HCT116 (cell line): ENCODE results near the gene ITPK1.

Experiments used
- JUND ChIP-seq: IDR thresholded peaks from 2 replicates; pipeline ENCODE4 v1.6.1; 2012
- POLR2A ChIP-seq: IDR thresholded peaks from 2 replicates; pipeline ENCODE4 v1.7.0; 2011; ENCODE audit warnings: borderline replicate concordance; ENCODE audit not compliant: insufficient read depth, insufficient read length; ENCODE audit errors: extremely low read depth
- POLR2AphosphoS5 ChIP-seq: IDR thresholded peaks from 2 replicates; pipeline ENCODE4 v1.6.1; 2011; ENCODE audit warnings: mild to moderate bottlenecking, low read depth, low read length, moderate library complexity
- YY1 ChIP-seq: IDR thresholded peaks from 2 replicates; pipeline ENCODE4 v1.6.1; 2011; ENCODE audit warnings: low read length, low read depth, moderate library complexity, mild to moderate bottlenecking; ENCODE audit not compliant: insufficient replicate concordance; ENCODE audit errors: extremely low read depth
- TF ChIP-seq, protein P1 (sequence below), 3 experiments: fragments of 200-600 bp in 1 of 3; sonication (generic) in 1 of 3; IDR thresholded peaks in 2 of 3; conservative IDR thresholded peaks in 1 of 3; 2 replicates each; pipeline ENCODE4 v1.5.1; 2012 to 2017; ENCODE audit warnings: low read depth in 2 of 3, low read length in 2 of 3, antibody characterized with exemption in 1 of 3, borderline replicate concordance in 1 of 3, control low read depth in 1 of 3, mild to moderate bottlenecking in 1 of 3, mixed read lengths in 1 of 3, mixed run types in 1 of 3, moderate library complexity in 1 of 3; ENCODE audit not compliant: insufficient read depth in 1 of 3
- TF ChIP-seq, protein P2 (sequence below): IDR thresholded peaks from 2 replicates; pipeline ENCODE4 v1.6.1; 2011; ENCODE audit warnings: mild to moderate bottlenecking, low read length, moderate library complexity; ENCODE audit not compliant: insufficient replicate concordance; ENCODE audit errors: extremely low read depth
- TF ChIP-seq, protein P3 (sequence below): IDR thresholded peaks from 2 replicates; pipeline ENCODE4 v1.6.1; 2012; ENCODE audit warnings: low read depth

DNA sequence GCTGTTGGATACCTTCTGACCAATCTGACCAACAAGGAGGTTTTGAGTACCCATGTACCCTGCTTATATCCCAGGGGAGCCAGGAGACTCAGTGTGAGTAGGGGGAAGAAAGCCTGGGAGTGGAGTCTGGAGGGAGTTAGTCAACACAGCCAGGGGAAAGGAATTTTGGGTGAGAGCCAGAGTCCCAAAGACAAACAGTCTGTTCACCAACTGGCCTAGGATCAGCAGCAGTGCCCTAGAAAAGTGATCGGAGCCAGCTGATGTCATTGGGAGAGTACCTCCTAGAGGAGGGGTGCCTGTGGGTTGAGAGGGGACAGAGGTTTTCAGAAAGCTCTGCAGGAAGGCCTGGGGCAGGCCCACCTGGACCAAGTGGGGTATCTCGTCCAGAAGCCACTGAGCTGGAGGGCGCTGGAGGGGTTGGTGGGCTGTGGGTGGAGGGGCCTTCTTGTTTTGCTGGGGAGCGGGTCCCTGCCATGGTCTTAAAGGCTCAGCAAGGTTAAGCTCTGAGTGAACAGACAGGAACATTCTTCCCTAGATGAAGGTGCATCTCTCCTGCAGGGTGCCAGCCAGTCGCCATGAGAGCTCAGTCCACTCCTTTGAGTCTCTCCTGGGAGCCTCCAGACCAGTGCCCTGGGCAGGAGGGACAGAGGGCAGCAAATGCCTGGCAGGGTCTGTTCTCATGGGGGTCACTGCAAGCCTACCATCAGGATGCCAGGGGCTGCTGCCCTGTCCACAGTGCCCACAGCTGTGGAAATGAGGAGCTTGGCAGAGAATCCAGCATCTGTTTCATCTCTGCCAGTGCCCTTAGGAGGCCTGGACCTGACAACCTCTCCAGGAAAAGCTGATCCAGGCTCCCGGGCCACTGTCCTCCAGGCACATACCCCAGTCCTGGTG is 129.2 kb downstream of the ITPK1 start:
- TF ChIP-seq POLR2A (no peak), YY1 (no peak), POLR2AphosphoS5 (no peak), JUND (no peak)
- TF ChIP-seq, protein P1, sequence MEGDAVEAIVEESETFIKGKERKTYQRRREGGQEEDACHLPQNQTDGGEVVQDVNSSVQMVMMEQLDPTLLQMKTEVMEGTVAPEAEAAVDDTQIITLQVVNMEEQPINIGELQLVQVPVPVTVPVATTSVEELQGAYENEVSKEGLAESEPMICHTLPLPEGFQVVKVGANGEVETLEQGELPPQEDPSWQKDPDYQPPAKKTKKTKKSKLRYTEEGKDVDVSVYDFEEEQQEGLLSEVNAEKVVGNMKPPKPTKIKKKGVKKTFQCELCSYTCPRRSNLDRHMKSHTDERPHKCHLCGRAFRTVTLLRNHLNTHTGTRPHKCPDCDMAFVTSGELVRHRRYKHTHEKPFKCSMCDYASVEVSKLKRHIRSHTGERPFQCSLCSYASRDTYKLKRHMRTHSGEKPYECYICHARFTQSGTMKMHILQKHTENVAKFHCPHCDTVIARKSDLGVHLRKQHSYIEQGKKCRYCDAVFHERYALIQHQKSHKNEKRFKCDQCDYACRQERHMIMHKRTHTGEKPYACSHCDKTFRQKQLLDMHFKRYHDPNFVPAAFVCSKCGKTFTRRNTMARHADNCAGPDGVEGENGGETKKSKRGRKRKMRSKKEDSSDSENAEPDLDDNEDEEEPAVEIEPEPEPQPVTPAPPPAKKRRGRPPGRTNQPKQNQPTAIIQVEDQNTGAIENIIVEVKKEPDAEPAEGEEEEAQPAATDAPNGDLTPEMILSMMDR (IDR thresholded peaks at IDR 0.05 in 2 of 3, conservative IDR thresholded peaks at IDR 0.05 in 1 of 3; ENCODE audit: borderline replicate concordance in 1 of 3, insufficient read depth in 1 of 3, low read depth in 2 of 3, low read length in 2 of 3): no peak
- TF ChIP-seq, protein P2, sequence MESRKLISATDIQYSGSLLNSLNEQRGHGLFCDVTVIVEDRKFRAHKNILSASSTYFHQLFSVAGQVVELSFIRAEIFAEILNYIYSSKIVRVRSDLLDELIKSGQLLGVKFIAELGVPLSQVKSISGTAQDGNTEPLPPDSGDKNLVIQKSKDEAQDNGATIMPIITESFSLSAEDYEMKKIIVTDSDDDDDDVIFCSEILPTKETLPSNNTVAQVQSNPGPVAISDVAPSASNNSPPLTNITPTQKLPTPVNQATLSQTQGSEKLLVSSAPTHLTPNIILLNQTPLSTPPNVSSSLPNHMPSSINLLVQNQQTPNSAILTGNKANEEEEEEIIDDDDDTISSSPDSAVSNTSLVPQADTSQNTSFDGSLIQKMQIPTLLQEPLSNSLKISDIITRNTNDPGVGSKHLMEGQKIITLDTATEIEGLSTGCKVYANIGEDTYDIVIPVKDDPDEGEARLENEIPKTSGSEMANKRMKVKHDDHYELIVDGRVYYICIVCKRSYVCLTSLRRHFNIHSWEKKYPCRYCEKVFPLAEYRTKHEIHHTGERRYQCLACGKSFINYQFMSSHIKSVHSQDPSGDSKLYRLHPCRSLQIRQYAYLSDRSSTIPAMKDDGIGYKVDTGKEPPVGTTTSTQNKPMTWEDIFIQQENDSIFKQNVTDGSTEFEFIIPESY: no peak
- TF ChIP-seq, protein P3, sequence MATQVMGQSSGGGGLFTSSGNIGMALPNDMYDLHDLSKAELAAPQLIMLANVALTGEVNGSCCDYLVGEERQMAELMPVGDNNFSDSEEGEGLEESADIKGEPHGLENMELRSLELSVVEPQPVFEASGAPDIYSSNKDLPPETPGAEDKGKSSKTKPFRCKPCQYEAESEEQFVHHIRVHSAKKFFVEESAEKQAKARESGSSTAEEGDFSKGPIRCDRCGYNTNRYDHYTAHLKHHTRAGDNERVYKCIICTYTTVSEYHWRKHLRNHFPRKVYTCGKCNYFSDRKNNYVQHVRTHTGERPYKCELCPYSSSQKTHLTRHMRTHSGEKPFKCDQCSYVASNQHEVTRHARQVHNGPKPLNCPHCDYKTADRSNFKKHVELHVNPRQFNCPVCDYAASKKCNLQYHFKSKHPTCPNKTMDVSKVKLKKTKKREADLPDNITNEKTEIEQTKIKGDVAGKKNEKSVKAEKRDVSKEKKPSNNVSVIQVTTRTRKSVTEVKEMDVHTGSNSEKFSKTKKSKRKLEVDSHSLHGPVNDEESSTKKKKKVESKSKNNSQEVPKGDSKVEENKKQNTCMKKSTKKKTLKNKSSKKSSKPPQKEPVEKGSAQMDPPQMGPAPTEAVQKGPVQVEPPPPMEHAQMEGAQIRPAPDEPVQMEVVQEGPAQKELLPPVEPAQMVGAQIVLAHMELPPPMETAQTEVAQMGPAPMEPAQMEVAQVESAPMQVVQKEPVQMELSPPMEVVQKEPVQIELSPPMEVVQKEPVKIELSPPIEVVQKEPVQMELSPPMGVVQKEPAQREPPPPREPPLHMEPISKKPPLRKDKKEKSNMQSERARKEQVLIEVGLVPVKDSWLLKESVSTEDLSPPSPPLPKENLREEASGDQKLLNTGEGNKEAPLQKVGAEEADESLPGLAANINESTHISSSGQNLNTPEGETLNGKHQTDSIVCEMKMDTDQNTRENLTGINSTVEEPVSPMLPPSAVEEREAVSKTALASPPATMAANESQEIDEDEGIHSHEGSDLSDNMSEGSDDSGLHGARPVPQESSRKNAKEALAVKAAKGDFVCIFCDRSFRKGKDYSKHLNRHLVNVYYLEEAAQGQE: no peak
